Fibroblast of skin of left quadriceps (primary cell): Measurements from ENCODE around the gene RRP15.
A peak's percentile ranks its signal among the peaks of the same experiment; 100 is the strongest.

ENCODE experiments used
- DNase-seq, 2 experiments: peaks; one replicate each; pipeline ENCODE4 v3.0.0-alpha.2; 2013; ENCODE audit warnings: low read depth in 2 of 2

RRP15 gene, protein sequence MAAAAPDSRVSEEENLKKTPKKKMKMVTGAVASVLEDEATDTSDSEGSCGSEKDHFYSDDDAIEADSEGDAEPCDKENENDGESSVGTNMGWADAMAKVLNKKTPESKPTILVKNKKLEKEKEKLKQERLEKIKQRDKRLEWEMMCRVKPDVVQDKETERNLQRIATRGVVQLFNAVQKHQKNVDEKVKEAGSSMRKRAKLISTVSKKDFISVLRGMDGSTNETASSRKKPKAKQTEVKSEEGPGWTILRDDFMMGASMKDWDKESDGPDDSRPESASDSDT

DNA sequence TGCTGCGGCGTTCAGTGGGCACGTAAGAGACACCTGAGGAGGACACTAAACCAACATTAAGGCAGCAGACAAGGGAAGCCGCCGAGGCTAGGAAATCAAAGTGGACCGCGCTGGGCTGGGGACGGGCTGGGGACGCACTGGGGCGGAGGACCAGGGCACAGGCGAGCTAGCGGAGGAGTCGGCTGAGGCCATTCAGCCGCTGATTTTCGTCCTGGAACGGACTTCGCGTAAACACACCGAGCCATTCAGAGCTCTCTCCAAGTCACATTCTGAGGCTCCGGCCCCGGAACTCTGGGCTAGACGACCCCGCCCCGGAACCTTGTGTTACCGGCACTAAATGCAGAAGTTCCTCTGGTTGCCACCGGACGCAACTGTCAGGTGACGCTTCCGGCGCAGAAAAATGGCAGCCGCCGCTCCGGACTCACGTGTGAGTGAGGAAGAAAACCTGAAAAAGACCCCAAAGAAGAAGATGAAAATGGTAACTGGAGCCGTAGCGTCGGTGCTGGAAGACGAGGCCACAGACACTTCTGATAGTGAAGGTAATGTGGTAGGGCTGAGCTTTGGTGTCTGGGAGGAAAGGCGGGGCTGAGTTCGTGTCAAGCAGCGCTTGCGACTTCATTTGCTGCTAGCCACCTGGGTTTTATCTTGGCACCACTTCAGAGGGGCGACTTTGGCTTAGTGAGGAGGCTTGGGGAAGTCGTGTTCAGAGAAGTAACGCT, at the start of gene RRP15:
TSS of gene RRP15 (plus strand) at position 377 of the 719 bp plus-strand sequence. CDS start at position 401, 24 bp downstream.
- peak; percentile 74 to 78 for DNase-seq

DNA sequence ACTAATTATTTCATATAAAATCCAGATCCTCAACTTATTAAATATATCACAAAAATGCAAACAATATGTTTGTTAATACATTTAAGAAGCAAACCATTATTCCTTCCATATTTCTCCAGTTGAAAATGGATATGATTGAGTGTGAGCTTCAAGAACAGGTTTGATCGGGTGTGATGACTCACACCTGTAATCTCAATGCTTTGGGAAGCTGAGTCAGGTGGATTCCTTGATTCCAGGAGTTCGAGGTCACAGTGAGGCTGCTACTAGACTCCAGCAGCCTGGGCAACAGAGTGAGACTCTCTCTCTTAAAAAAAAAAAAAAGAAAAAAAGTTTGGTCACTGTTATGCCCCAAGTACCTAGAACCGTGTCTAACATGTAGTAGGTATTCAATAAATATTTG, 42.9 kb upstream of the RRP15 start:
- no peak for DNase-seq

DNA sequence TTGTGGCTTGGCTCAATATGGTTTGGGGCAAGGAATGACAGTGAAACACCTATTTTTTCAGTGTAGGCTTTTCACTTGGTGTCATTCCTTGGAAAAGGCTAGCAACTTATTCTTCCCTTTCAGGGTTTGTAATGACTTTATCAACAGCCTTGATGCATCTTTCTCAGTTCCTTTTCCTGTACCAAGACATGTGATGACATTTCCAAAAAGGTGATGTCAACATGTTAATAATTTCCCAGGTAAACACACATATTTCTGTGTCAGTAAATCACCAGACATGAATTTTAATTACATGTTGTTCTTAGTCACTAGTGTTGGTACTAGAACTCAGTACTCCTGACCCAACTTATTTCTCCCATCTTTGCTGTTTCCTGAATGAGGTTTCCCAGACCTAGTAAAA, 37.8 kb upstream of the RRP15 start:
- DNase-seq: no peak

DNA sequence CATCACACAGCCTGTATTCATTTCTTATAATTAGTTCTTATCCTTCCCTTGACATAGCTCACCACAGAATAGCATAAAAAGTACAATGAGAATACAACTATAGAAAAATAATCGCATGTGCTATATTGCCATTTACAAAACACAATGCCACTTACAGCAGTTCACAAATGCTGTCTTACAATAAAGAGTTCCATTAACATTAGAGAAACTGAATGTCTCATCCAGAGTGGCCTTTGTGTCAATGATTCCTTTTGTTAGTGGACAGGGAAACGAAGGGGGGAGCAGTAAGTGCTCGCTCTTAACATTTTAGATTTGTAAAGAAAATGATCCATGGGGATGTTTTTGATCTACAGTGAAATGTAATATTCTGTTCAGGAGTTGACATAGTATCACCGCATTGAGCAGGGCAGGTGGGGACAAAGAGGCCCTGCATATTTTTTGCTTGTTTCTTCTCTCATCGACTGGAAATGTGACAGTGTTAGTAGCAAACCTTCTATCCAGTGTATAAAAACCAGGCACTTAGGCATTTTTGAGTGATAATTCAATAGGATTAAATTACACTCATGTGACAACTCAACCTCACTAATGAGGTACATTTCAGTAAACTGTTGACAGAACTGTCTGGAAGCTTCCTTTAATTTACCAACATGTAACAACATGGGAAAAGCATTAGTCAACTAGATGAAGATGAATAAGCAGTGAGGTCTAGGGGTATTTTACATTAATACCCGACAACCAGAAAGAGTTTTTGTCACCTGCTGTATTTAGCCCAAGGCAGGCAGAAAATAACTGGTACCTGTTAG, 35.6 kb upstream of the RRP15 start:
- no peak for DNase-seq

DNA sequence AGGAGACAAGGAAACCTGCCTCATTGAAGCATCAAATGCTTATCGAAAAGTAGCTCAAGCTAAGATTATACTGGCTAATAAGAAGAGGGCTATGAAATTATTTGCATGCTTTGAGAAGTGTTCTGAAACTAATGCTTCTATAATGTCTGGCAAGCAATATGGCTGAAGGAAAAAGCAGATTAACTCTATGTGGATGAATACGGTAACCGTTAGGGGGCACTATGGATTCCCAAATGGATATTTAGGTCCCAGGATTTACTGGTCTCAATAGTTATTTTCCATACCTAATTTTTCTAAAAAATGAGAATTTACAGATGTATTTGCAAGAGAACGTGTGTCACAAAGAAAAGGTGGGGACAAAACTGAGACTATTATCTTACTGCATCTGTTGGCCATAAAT, 34.6 kb upstream of the RRP15 start:
- no peak for DNase-seq

DNA sequence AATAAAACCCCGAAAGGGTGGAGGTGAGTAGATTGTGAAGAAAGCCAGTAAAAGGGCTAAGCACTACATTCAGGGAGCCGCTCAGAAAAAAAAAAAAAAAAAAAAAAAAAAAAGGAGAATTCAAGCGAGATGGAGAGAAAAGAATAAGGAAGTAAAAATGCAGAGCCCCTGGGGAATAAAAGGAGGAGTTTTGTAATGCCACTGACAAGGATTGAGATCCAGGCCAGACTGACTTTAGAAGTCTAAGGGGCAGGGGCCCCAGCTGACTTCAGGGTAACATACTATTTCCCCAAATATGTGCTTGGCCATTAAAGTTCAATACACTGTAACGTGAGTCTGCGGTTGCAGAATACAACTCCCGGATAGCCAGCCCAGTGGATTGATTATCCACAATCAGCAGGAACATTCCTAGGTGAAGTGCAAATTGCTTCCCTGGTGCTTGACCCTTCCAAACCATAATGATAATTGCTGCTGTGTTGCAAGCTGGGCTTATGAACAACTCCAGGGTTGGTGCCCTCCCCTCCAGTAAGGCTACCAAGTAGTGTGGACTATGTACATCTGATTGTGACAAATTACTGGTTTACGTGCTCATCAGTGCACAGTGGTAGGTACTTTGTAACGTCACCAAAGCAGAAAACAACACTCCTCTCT, 30.7 kb upstream of the RRP15 start:
- no peak for DNase-seq

DNA sequence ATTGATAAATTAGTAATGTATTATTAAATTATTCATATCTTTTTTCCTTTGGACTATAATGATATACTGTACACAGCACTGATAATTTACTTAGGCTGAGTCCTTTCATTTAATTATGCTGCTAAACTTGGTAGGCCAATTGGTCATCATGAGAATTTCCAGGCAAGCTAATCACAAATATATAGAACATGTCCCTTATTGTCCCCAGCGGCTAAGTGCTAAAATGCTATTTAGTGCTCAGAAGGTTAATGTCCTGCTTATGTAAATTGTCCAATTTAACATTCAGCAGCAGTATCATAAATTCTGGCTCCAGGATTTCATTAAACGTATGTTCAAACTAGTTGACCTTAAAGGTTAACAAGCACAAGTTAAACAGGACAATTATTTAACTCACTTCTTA, 30.0 kb upstream of the RRP15 start:
- DNase-seq: no peak

DNA sequence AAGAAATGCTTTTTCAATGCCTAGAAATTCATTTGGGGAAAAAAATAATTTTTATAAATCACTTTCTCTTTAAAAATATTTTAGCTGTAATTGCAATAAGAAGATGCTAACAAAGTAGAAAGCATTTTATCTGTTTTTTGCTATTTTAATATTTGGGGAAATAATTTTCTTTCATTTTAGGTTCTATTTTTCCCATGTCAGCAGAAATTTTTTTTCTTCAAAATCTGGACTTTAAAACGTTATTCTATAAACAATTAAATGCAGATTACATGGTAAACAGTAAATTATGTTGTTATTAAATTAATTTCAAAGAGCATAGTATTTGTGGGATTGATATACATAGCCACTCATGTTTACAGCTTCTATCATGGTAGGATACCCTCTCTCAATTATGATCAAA, 27.7 kb upstream of the RRP15 start:
- no peak for DNase-seq

DNA sequence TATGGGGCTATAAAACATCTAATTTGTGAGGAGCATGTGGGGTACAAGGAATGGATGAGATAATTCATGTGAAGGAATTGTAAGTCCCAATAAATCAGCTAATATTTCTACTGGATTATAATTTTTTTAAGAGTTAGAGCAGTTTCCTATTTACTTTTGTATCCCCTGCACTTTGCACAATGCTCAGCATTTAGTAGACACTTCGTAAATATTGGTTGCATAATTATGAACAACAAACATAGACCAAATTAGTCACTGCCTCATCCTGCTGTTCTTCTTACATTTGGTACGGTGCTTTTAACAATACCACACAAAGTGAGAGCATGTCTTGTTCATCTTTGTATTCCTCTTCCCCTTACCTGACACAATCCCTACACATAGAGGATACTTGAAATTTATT, 27.1 kb upstream of the RRP15 start:
- no peak for DNase-seq

DNA sequence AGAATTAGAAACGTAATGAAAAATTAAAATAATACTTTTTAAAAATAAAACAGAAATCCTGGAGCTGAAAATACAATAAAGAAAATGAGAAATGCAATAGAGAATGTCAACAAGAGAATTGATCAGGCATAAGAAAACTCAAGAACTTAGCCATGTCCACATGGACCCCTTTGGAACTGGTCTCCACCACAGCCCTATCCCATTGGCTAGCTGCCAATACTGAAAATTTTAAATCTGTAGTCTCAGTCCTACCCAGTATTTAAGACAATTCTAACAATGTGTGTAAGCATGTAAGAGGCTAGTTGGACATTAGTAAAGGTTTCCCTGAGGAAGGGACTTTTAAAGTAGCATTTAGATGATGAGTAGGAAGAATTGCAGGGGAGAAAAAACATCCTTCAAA, 25.8 kb upstream of the RRP15 start:
- DNase-seq: no peak

DNA sequence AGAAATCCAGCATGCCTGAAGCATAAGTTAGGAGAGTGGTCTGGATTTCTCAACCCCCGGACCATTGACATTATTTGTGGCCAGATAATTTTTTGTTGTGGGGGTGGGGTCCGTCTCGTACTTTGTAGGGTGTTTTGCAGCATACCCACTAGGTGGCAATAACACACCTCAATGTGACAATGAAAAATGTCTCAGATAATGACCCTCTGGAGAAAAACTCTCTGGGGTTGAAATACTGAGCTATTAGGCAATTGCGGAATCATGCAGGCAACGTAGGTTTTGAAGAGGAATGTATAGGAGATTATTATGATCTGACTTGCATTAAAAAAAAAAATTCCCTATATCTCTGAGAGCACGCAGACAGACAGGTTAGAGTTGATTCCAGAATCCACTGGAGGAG, 25.3 kb upstream of the RRP15 start:
- DNase-seq: no peak

DNA sequence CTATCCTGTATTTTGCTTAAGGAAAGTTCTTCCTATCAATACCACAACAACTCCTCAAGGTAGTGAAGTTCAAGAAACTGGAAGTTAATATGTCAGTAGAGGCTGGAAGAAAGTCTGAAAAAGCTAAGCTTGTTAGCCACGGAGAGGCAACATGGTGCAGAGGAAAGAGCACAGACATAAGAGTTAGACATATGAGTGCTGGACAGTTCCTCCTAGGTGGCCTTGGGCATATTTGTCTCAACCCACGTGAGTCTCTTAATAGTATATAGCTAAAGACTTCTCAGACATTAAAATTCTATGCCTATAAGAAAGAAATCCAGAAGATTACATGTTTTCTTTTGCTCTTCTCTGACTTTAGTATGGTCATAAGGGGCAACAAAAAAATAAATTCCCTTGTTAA, 22.8 kb upstream of the RRP15 start:
- DNase-seq: no peak

DNA sequence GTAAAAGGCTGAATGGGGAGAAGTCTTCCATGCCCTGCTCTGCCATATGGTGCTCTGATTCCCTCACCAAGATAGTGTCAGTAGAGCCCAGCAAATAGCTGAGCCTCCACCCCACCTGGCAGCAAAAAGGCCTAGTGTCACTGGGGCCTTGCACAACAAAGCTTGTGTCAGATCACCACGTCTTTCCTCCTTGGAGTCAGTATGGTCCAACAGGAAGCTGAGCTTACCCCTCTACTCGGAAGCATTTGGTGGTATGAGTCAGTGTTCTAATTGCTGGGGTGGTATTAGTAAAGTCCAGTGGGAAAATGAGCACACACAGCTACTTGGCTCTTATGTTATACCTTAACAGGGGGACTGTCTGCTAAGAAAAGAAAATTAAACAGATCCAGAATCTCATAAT, 18.7 kb upstream of the RRP15 start:
- DNase-seq: no peak

DNA sequence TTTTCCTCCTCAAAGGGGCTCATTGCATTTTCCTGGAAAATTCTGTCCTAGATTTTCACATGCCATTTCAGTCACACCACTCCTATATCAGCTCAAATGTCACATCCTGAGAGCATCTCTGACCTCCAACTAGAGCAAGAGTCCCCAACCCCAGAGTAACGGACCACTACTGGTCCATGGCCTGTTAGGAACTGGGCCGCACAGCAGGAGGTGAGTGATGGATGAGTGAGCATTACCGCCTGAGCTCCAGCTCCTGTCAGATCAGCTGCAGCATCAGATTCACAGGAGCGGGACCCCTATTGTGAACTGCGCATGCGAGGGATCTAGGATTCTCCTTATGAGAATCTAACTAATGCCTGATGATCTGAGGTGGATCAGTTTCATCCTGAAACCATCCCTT, 12.7 kb upstream of the RRP15 start:
- DNase-seq: no peak

DNA sequence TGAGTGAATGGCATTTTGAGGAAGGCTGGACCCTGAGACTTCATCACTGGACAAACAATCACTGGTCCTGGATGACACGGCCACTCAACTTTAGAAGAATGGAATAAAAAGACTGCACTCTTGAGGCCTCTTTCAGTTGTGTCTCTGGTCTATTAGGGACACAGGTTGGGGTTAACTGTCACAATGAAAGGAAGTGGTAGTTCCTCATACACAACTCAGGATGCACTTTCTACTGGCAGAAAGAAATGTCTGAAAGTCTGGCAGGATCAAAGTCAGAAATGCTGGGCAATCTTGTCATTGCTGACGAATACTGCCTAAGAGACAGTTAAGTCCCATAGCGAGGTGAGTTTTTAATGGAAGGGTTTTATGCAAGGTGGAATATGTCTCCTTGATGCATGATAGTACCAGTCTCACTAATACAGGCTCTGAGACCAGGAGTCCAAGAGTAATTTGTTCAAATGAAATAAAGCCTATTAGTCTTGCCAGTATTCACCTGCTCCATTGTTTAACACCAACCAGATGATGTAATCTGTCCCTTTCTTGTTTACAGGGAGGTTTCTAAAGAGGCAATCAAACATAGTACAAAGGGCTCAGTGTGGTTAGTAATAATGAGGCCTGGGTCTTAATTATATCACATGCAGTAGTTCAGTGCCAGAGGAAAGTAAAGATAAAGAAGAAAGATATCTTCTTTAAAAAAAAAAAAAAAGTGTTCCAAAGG, 11.2 kb upstream of the RRP15 start:
- no peak for DNase-seq

DNA sequence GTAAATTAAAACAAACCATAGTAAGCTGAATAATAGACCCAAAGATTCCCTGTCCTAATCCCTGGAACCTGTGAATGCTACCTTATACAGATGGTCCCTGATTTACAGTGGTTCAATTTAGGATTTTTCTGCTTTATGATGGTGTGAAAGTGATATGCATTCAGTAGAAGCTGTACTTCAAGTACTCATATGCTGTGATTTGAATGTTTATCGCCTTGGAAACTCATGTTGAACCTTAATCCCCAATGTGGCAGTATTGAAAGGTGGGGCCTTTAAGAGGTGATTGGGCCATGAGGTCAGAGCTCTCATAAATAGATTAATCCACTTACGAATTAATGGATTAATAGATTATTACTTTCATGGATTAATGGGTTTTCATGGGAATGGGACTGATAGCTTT, 10.6 kb upstream of the RRP15 start:
- no peak for DNase-seq

DNA sequence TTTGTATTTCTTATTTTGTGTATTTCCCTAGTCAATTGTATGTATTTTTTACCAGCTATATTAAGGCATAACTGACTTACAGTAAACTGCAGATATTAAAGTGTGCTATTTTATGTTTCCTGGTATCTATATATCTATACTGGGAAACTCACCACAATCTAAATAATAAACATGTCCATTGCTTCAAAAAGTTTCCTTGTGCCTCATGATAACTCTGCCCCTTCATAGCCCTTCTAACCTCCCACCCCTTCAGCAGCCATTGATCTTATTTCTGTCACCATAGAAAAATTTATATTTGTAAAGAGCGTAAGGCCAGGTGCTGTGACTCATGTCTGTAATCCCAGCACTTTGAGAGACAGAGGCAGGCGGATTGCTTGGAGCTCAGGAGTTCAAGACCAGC, 9.3 kb upstream of the RRP15 start:
- DNase-seq: no peak

DNA sequence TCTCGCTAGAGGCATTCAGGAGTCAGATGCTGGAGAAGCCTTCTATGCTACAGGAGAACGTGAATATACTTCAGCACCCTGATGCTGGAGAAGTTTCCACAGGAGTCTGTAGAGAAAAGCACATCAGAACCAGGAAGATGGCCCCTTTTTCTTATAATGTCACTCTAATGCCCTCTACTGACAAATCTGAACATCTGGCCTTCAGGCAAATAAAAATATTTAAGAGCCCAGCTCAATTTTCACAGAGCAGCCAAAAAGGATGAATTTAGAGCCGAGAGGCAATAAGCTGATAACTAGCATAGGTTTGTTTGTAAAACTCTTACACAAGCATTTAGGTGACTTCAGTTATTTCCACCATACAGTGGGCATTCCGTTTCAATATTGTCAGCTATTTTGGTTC, 3.8 kb upstream of the RRP15 start:
- no peak for DNase-seq

DNA sequence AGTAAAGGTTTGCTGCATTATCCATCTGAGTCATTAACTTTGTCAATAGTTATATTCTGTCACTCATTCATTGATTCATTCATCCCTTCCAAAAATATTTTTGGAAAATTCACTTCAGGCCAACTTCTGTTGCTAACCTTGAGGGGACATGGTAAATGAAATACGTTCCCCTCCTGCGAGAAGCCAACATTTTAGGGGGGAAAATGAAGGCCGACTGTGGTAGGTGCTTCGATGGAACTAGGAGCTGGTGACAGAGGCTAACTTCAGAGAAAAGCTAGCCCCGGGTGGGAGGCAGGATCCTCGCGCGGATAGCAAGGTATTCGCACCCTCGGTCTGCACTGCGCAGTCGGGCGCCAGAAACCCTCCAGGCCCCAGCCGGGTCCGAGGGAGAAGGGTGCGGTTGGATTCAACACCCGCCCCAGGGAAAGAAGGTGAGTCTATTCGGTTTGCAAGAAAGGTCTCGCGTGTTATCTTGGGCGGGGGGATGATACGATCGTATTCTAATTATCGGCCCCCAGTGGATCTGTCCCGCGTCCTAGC, 646 bp upstream of the RRP15 start:
- no peak for DNase-seq

DNA sequence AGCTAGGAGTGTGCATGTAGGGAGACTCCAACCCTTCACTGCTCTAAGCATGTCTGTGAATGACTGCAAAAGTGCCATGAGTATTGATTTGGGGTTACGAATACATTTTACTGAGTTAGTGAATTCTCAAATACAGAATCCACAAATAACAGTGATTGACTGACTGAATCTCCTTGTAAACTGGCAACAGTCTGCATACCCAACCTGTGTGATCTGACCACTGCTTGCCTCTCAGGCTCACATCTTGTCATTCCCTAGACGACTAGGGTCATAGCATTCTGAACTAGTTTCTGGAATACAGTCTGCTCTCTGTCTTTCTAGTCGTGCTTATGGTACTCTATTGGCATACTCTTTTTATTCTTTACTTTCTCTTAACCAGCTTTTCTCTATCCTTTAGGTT, 7.4 kb downstream of the RRP15 start:
- DNase-seq: no peak

DNA sequence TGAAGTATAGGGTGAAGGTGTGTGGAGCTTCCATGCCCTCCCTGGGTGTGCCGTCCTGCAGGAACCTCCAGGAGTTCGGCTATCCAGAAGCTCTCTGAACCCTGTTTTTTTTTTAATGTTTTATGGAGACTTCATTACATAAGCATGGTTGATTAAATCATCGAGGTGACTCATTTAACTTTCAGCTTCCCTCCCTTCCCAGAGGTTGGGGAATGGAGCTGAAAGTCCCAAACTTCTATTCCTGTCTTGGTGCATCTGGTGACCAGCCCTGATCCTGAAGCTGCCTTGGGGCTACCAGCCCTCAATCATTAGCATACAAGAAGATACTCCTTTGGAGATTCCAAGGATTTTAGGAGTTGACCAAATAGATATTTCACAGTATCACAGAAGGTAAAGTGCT, 9.5 kb downstream of the RRP15 start:
- no peak for DNase-seq
